ENCODE results near the gene ADK.

DNA sequence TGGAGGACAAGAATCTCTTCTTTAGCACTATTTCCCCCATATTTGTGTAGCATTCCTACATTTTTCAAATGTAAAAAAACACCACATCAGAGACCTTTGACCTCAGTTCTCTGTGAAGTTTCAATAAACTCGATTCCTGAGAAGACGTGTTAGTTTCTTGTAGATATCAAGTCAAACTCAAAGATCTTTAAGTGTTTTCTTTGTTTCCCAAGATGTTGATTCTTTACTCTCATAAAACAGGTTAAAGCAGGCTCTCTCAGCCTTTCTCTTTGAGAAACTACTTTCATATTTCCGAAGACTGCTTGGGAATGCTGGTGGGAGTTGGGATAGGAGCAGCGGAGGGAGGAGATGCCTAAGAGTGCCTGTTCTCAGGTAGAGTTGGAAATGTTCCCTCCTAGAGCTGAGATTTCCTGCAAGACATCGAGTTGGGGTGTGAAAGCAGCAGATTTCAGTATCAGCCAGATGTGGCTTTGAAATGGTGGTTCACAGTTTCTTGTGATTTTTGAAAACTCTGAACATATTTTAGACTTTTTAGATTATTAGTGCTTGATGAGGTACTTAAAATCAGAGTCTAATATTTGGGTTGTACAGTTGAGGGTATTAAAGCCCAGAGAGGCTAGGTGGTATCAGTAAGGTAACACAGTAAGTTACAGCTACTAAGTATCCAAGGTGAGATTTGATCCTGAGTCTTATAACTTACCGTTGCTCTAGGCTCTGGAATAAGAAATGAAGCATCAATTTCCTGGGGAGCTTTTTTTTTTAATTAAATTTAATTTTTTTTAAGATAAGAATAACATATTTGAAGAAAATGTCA is 13.9 kb downstream of the ADK start:
- no peak for TF ChIP-seq POLR2AphosphoS5 (IDR thresholded peaks at IDR 0.05)
- no peak for TF ChIP-seq POLR2A (IDR thresholded peaks at IDR 0.05)
- TF ChIP-seq, protein P1, sequence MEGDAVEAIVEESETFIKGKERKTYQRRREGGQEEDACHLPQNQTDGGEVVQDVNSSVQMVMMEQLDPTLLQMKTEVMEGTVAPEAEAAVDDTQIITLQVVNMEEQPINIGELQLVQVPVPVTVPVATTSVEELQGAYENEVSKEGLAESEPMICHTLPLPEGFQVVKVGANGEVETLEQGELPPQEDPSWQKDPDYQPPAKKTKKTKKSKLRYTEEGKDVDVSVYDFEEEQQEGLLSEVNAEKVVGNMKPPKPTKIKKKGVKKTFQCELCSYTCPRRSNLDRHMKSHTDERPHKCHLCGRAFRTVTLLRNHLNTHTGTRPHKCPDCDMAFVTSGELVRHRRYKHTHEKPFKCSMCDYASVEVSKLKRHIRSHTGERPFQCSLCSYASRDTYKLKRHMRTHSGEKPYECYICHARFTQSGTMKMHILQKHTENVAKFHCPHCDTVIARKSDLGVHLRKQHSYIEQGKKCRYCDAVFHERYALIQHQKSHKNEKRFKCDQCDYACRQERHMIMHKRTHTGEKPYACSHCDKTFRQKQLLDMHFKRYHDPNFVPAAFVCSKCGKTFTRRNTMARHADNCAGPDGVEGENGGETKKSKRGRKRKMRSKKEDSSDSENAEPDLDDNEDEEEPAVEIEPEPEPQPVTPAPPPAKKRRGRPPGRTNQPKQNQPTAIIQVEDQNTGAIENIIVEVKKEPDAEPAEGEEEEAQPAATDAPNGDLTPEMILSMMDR (IDR thresholded peaks at IDR 0.05 in 8 of 11, conservative IDR thresholded peaks at IDR 0.05 in 3 of 11) = no peak
